ENCODE data around the gene STK31. TPM values are rescaled to one million over a fixed set of nuclear protein-coding genes. Genes with fewer than 3 reads are reported as not detected.

Gene STK31
- total RNA-seq, 4 donors from 2014 or later = 0.08 to 0.78 (median 0.27) TPM; not detected in 1

DNA sequence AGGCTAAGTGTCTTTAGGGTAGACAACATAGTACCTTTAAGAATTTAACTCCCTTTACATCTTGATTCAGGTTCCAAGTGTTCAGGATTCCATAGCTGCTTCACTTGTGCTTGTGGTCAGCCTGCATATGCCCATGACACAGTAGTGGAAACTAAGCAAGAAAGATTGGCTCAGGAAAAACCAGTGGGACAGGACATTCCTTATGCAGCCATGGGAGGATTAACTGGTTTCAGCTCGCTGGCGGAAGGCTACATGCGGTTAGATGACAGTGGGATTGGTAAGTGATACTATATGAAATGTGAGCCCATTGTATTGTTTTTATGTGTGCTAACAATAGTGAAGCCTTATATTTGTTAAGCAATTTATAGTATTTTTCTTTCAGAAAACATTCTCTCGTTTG is 18.7 kb upstream of the STK31 start:
- no peak overlapping the region for H3K4me3 ChIP-seq (ENCODE audit: low read depth, poor library complexity, severe bottlenecking)
- WGBS, 2 donors = 81 to 88% methylated on average over 4 of the region's 4 CpGs

GRCh38 chr7:23693224-23693623 is 16.8 kb upstream of the STK31 start:
- H3K4me3 ChIP-seq (ENCODE audit: low read depth, poor library complexity, severe bottlenecking) = no peak overlapping the region
- TF ChIP-seq, protein P1, sequence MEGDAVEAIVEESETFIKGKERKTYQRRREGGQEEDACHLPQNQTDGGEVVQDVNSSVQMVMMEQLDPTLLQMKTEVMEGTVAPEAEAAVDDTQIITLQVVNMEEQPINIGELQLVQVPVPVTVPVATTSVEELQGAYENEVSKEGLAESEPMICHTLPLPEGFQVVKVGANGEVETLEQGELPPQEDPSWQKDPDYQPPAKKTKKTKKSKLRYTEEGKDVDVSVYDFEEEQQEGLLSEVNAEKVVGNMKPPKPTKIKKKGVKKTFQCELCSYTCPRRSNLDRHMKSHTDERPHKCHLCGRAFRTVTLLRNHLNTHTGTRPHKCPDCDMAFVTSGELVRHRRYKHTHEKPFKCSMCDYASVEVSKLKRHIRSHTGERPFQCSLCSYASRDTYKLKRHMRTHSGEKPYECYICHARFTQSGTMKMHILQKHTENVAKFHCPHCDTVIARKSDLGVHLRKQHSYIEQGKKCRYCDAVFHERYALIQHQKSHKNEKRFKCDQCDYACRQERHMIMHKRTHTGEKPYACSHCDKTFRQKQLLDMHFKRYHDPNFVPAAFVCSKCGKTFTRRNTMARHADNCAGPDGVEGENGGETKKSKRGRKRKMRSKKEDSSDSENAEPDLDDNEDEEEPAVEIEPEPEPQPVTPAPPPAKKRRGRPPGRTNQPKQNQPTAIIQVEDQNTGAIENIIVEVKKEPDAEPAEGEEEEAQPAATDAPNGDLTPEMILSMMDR (IDR thresholded peaks at IDR 0.05) = no peak
- TF ChIP-seq POLR2A (IDR thresholded peaks at IDR 0.05) = no peak
- intact Hi-C loops (cut with DNase I; ENCODE audit: low total_unique reads) = no loop called here
- no peak for DNase-seq (ENCODE audit: low spot score in 2 of 2)

More for the DNA sequence above, 18.7 kb upstream of the STK31 start:
- TF ChIP-seq, protein P1 (IDR thresholded peaks at IDR 0.05) = no peak
- no peak for TF ChIP-seq POLR2A (IDR thresholded peaks at IDR 0.05)
- intact Hi-C loops (cut with DNase I; ENCODE audit: low total_unique reads) = no loop called here
- no peak for DNase-seq (ENCODE audit: low spot score in 2 of 2)

DNA sequence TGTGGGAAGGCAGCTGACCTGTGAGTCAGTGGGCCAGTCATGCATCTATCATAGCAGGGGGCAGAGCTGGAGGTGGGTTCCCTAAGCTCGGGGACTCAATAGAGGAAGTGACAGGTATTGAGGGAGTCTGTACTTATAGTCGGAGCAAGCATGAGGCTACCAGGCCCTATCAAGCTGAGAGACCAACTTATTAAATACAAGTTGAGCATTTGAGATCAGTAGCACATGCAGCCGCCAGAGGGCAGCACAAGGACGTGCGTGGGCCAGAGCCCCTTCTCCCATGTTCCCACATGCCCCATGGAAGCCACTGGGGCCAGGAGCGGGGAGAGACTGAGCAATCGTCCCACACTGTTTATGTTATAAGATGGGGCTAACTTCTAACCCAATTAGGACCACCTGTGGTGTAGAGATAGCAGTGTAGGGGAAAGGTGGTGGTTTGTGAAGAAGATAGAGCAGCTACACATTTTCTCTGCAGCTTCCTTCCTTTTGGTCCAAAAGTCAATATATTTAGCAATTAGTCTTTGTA is 13.0 kb upstream of the STK31 start:
- TF ChIP-seq POLR2A (IDR thresholded peaks at IDR 0.05) = no peak
- TF ChIP-seq, protein P1 (IDR thresholded peaks at IDR 0.05) = no peak
- intact Hi-C loops (cut with DNase I; ENCODE audit: low total_unique reads) = no loop called here
- DNase-seq (ENCODE audit: low spot score in 2 of 2) = peak in 1 of 2 donors; percentile 18
- H3K4me3 ChIP-seq (ENCODE audit: low read depth, poor library complexity, severe bottlenecking) = no peak overlapping the region
- 38 to 40% methylated on average over 7 of the region's 7 CpGs for WGBS, 2 donors

- intact Hi-C loops (cut with DNase I; ENCODE audit: low total_unique reads) = no loop called here
- TF ChIP-seq POLR2A (IDR thresholded peaks at IDR 0.05) = no peak
- TF ChIP-seq, protein P1 (IDR thresholded peaks at IDR 0.05) = no peak
- WGBS, 2 donors = 57 to 63% methylated on average over 2 of the region's 2 CpGs
These were observed 11.2 kb upstream of the STK31 start for GRCh38 chr7:23698822-23699221.

GRCh38 chr7:23700046-23700445 is 10.0 kb upstream of the STK31 start:
- DNase-seq (ENCODE audit: low spot score in 2 of 2) = no peak
- intact Hi-C loops (cut with DNase I; ENCODE audit: low total_unique reads) = no loop called here
- 71 to 78% methylated on average over 4 of the region's 4 CpGs for WGBS, 2 donors
- TF ChIP-seq, protein P1 (IDR thresholded peaks at IDR 0.05) = no peak
- TF ChIP-seq POLR2A (IDR thresholded peaks at IDR 0.05) = no peak
- no peak overlapping the region for H3K4me3 ChIP-seq (ENCODE audit: low read depth, poor library complexity, severe bottlenecking)

More at GRCh38 chr7:23698822-23699221, 11.2 kb upstream of the STK31 start:
- no peak for DNase-seq (ENCODE audit: low spot score in 2 of 2)
- no peak overlapping the region for H3K4me3 ChIP-seq (ENCODE audit: low read depth, poor library complexity, severe bottlenecking)

Measured in lower leg skin (tissue), 4 donors.